Activated B cell treated with CpG ODN at 0.5 μM for 24 hours (primary cell): Measurements from ENCODE around the gene RPN2. TPM values are rescaled to one million over a fixed set of nuclear protein-coding genes. Genes with fewer than 3 reads are reported as not detected.

Experiments
- ATAC-seq: fragments of 200-7000 bp; cut with Tn5 transposase; one replicate; pipeline ENCODE4 v1.10.0; 2021; ENCODE audit warnings: low read depth, mild to moderate bottlenecking, moderate library complexity
- CTCF ChIA-PET: fragments of 350-600 bp; sonication (Branson Sonifier 250); formaldehyde crosslinking; loops from one replicate; lab custom pipeline; 2021; ENCODE audit warnings: antibody characterized with exemption; lab: Charles Lee
- POLR2A ChIA-PET: fragments of 350-600 bp; sonication (Branson Sonifier 250); formaldehyde crosslinking; loops from one replicate; lab custom pipeline; 2021; ENCODE audit warnings: antibody characterized with exemption; lab: Charles Lee
- DNase-seq: peaks from one replicate; pipeline ENCODE4 v3.0.0; 2022
- H3K27ac Mint-ChIP-seq: one replicate; pipeline ENCODE4 v1.8.0; 2020; ENCODE audit warnings: mixed read lengths
- H3K27me3 Mint-ChIP-seq: one replicate; pipeline ENCODE4 v1.8.0; 2021; ENCODE audit warnings: mixed read lengths
- H3K36me3 Mint-ChIP-seq: one replicate; pipeline ENCODE4 v1.8.0; 2021; ENCODE audit warnings: low read depth, mixed read lengths
- H3K4me1 Mint-ChIP-seq: one replicate; pipeline ENCODE4 v1.8.0; 2021; ENCODE audit warnings: mixed read lengths
- H3K4me3 Mint-ChIP-seq: one replicate; pipeline ENCODE4 v1.8.0; 2020; ENCODE audit warnings: mild to moderate bottlenecking, mixed read lengths
- H3K9me3 Mint-ChIP-seq: one replicate; pipeline ENCODE4 v1.8.0; 2020; ENCODE audit warnings: mixed read lengths
- intact Hi-C: fragments of 100-400 bp; cut with micrococcal nuclease; formaldehyde crosslinking; loops from one replicate; pipeline ENCODE4 v1.15.1; 2024
- total RNA-seq: library from RNA; stranded (reverse); gene quantifications from 2 replicates; pipeline ENCODE4 v1.2.3, GENCODE V29; 2022
- TF ChIP-seq, protein P1 (sequence below): fragments of 200-600 bp; IDR thresholded peaks from one replicate; pipeline ENCODE4 v1.8.0; 2022; ENCODE audit warnings: antibody characterized with exemption, mild to moderate bottlenecking

Gene RPN2
- total RNA-seq, 1 donor from 2014 or later = 106 TPM

GRCh38 chr20:37283530-37284195 lies 104.5 kb downstream of the RPN2 start:
- no peaks in the 10 kb centered on the region for H3K27me3 Mint-ChIP-seq
- no peak overlapping the region for H3K4me3 Mint-ChIP-seq
- intact Hi-C loops = no loop called here
- no peaks in the 10 kb centered on the region for H3K36me3 Mint-ChIP-seq
- H3K9me3 Mint-ChIP-seq = no peaks in the 10 kb centered on the region
- peaks cover 3% of the 10 kb centered on the region for H3K4me1 Mint-ChIP-seq
- no peak for DNase-seq
- ATAC-seq = no peak
- ChIA-PET POLR2A (no interaction called here), CTCF (no interaction called here)
- H3K27ac Mint-ChIP-seq = no peak overlapping the region
- TF ChIP-seq, protein P1, sequence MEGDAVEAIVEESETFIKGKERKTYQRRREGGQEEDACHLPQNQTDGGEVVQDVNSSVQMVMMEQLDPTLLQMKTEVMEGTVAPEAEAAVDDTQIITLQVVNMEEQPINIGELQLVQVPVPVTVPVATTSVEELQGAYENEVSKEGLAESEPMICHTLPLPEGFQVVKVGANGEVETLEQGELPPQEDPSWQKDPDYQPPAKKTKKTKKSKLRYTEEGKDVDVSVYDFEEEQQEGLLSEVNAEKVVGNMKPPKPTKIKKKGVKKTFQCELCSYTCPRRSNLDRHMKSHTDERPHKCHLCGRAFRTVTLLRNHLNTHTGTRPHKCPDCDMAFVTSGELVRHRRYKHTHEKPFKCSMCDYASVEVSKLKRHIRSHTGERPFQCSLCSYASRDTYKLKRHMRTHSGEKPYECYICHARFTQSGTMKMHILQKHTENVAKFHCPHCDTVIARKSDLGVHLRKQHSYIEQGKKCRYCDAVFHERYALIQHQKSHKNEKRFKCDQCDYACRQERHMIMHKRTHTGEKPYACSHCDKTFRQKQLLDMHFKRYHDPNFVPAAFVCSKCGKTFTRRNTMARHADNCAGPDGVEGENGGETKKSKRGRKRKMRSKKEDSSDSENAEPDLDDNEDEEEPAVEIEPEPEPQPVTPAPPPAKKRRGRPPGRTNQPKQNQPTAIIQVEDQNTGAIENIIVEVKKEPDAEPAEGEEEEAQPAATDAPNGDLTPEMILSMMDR = no peak

DNA sequence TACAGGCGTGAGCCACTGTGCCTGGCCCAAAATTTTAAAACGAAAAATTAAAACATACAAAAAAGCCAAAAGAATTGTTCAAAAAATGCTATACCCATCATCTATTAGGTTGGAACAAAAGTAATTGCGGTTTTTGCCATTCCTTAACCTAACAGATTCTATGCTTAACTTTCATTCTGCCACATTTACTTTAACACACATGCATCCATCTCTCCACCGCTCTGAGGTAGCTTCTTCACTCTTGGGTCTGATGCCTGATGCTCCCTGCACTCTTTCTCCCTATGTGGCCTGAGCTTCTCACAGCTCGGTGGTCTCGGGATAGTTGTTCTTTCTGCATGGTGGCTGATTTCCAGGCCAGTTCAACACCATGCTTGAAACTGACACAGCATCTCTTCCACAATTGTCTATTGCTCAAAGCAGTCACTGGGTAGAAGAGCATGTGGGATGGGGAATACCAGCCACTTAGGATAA lies 105.6 kb downstream of the RPN2 start:
- POLR2A ChIA-PET = interaction anchor here (0.8 kb wide), 1 partner anchor 27 kb away, joined by 4 read pairs; no protein-coding TSS in a partner anchor
- intact Hi-C loops = no loop called here
- Mint-ChIP-seq H3K4me3 (no peak overlapping the region), H3K27ac (no peak overlapping the region), H3K4me1 (peaks cover 8% of the 10 kb centered on the region), H3K36me3 (peaks cover 2% of the 10 kb centered on the region), H3K9me3 (no peaks in the 10 kb centered on the region), H3K27me3 (no peaks in the 10 kb centered on the region)
- no peak for DNase-seq
- CTCF ChIA-PET = no interaction called here
- TF ChIP-seq, protein P1 = no peak
- no peak for ATAC-seq

GRCh38 chr20:37285664-37286374 lies 106.7 kb downstream of the RPN2 start:
- H3K4me1 Mint-ChIP-seq = peaks cover 14% of the 10 kb centered on the region
- no peak overlapping the region for H3K27ac Mint-ChIP-seq
- no peaks in the 10 kb centered on the region for H3K9me3 Mint-ChIP-seq
- intact Hi-C loops = no loop called here
- POLR2A ChIA-PET = interaction anchor here (0.6 to 1.7 kb wide), 2 partner anchors 8 to 17 kb away, joined by 3 read pairs; no protein-coding TSS in a partner anchor
- H3K36me3 Mint-ChIP-seq = peaks cover 3% of the 10 kb centered on the region
- H3K4me3 Mint-ChIP-seq = no peak overlapping the region
- ATAC-seq (no peak), DNase-seq (no peak)
- no peaks in the 10 kb centered on the region for H3K27me3 Mint-ChIP-seq
- CTCF ChIA-PET = interaction anchor here (1.3 kb wide), 1 partner anchor 9 kb away, joined by 4 read pairs; no protein-coding TSS in a partner anchor
- TF ChIP-seq, protein P1 = no peak

- H3K4me3 Mint-ChIP-seq = no peak overlapping the region
- H3K27me3 Mint-ChIP-seq = no peaks in the 10 kb centered on the region
- intact Hi-C loops = no loop called here
- TF ChIP-seq, protein P1 = no peak
- ATAC-seq (no peak), DNase-seq (no peak)
- no peaks in the 10 kb centered on the region for H3K9me3 Mint-ChIP-seq
- H3K36me3 Mint-ChIP-seq = peaks cover 21% of the 10 kb centered on the region
- no peak overlapping the region for H3K27ac Mint-ChIP-seq
- CTCF ChIA-PET = interaction anchor here (3.0 kb wide), 1 partner anchor 97 kb away, joined by 13 read pairs; no protein-coding TSS in a partner anchor
- H3K4me1 Mint-ChIP-seq = peaks cover 35% of the 10 kb centered on the region
- POLR2A ChIA-PET = interaction anchor here (1.1 to 2.8 kb wide), 7 partner anchors 18 to 97 kb away, joined by 4 to 27 read pairs (median 17); no protein-coding TSS in a partner anchor
These were observed 109.0 kb downstream of the RPN2 start for GRCh38 chr20:37288091-37288490.
